ENCODE data around the gene TRIM58.

The TRIM58 gene, protein sequence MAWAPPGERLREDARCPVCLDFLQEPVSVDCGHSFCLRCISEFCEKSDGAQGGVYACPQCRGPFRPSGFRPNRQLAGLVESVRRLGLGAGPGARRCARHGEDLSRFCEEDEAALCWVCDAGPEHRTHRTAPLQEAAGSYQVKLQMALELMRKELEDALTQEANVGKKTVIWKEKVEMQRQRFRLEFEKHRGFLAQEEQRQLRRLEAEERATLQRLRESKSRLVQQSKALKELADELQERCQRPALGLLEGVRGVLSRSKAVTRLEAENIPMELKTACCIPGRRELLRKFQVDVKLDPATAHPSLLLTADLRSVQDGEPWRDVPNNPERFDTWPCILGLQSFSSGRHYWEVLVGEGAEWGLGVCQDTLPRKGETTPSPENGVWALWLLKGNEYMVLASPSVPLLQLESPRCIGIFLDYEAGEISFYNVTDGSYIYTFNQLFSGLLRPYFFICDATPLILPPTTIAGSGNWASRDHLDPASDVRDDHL

DNA sequence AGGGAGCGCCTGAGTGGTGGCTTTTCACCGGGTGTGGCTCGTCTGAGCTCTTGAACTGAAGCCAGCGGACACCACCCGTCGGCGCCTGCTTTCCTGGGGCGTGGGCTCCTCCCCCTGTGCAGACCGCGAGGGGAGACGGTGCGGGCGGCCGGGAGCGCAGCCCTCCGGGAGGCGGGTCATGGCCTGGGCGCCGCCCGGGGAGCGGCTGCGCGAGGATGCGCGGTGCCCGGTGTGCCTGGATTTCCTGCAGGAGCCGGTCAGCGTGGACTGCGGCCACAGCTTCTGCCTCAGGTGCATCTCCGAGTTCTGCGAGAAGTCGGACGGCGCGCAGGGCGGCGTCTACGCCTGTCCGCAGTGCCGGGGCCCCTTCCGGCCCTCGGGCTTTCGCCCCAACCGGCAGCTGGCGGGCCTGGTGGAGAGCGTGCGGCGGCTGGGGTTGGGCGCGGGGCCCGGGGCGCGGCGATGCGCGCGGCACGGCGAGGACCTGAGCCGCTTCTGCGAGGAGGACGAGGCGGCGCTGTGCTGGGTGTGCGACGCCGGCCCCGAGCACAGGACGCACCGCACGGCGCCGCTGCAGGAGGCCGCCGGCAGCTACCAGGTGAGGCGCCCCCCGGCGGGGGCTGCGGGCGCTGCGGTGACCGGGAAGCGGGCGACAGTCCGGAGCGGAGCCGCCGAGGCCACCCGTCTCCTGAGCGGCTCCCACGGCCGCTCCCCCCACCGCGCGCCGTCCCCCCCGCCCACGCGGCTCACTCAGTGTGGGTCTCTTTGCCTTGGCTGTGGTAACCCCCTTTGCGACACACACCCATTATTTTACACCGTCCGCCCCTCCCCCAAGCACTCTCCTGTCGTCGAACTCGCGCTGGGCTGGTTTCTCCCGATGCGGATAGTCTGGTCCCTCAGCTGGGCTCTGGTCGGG lies at the start of gene TRIM58:
TSS of gene TRIM58 (plus strand) at position 119 of the 916 bp plus-strand sequence. CDS start at position 179, 60 bp downstream.
- TF ChIP-seq, protein P1, sequence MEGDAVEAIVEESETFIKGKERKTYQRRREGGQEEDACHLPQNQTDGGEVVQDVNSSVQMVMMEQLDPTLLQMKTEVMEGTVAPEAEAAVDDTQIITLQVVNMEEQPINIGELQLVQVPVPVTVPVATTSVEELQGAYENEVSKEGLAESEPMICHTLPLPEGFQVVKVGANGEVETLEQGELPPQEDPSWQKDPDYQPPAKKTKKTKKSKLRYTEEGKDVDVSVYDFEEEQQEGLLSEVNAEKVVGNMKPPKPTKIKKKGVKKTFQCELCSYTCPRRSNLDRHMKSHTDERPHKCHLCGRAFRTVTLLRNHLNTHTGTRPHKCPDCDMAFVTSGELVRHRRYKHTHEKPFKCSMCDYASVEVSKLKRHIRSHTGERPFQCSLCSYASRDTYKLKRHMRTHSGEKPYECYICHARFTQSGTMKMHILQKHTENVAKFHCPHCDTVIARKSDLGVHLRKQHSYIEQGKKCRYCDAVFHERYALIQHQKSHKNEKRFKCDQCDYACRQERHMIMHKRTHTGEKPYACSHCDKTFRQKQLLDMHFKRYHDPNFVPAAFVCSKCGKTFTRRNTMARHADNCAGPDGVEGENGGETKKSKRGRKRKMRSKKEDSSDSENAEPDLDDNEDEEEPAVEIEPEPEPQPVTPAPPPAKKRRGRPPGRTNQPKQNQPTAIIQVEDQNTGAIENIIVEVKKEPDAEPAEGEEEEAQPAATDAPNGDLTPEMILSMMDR (IDR thresholded peaks at IDR 0.05; ENCODE audit: extremely low read depth, missing control alignments), result peak; percentile 20
- DNase-seq (ENCODE audit: low spot score), result peak; percentile 42

DNA sequence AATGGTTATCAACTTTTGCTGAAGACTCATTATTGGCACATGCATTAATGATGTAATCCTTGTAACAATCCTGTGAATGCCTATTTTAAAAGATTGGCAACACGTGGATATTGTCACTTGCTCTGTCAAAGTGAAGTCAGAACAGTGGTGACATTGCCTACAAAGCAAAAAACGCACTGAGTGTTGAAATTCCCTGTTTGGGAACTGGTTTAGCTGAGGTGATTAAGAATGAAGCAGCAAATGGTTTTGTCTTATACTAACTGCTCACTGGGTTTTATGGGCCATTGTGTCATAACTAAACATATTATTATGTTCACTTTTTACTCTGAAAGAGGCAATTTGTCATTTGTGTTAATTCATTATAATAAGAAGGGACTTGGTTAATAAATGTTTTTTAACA lies 44.4 kb upstream of the TRIM58 start:
- TF ChIP-seq, protein P1 (IDR thresholded peaks at IDR 0.05; ENCODE audit: extremely low read depth, missing control alignments), result no peak
- DNase-seq (ENCODE audit: low spot score), result no peak

DNA sequence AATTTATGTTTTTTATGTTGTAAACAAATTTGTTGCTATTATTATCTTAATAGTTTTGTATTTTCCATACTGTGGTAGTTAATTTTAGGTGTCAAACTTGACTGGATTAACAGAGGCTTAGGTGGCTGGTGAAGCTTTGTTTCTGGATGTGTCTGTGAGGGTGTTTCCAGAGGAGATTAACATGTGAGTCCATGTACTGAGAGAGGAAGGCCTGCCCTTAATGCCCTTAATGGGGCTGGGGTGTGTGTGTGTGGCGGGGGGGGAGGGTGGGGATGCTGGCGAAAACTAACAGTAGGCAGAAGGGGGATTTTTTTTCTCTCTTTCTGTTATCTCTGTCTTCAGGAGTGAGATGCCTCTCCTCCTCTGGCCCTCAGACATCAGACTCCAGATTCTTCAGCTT lies 34.9 kb upstream of the TRIM58 start:
- TF ChIP-seq, protein P1 (IDR thresholded peaks at IDR 0.05; ENCODE audit: extremely low read depth, missing control alignments), result no peak
- no peak for DNase-seq (ENCODE audit: low spot score)

DNA sequence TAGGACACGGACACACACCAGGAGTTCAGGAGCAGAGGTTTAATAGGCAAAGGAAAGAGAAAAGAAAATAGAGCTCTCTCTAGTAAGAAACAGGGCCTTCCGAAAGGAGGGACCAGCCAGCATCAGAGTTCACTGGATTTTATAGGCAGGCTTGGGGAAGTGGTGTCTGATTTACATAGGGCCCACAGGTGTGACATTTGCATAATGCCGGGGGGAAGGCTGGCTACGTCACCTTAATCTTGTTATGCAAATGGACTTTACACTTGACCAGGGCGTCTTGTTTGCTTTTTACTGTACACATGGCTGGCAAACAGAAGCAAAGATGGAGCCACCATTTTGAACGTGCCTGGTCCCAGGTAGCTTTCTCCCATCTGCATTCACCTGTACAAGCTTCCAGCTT lies 33.0 kb upstream of the TRIM58 start, which contains the start of gene OR14A16:
TSS of gene OR14A16 (minus strand) at position 97 of the 400 bp plus-strand sequence. CDS start 8,390 bp downstream, outside the sequence.
- TF ChIP-seq, protein P1 (IDR thresholded peaks at IDR 0.05; ENCODE audit: extremely low read depth, missing control alignments), result no peak
- no peak for DNase-seq (ENCODE audit: low spot score)

DNA sequence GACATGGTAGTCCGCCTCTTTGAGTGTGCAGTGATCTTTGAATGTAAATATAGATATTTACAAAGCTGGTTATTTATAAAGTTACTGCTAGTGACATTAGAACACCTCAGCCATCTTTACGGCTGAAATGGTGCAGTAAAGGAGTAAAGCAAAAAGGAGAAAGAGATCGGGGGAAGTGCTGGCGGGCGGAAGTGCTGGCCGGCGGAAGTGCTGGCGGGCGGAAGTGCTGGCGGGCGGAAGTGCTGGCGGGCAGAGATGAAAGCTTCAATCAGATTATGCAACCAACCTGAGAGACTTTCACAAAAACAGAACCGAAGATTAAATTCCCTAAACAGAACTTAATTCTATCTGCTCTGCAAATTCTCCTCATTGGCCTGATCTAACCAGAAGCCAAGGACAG lies 31.6 kb upstream of the TRIM58 start:
- no peak for DNase-seq (ENCODE audit: low spot score)

DNA sequence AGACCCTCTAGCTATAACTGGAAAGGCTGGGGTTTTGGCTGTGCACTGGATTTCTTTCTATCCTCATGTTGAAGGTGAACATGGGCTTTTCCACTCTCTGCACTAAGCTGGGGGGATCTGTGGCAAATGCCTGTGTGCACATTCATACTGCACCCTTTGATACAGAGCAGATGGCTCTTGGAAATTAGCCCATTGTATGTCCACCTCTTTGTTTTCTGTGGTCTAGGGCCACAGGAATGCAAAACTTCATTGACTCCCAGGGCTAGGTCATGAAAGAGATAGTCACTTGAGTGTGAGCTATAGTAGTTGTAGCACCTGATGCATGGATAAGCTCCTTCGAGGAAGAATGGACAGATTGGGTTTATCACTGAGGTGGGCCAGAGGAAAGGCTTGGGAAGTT lies 27.3 kb upstream of the TRIM58 start:
- no peak for DNase-seq (ENCODE audit: low spot score)

More for the DNA sequence above, 31.6 kb upstream of the TRIM58 start:
- TF ChIP-seq, protein P1 (IDR thresholded peaks at IDR 0.05; ENCODE audit: extremely low read depth, missing control alignments), result no peak

More for the DNA sequence above, 27.3 kb upstream of the TRIM58 start:
- TF ChIP-seq, protein P1 (IDR thresholded peaks at IDR 0.05; ENCODE audit: extremely low read depth, missing control alignments), result no peak

Data from GM20000 (cell line).